Measurements from ENCODE around the gene LRMDA. TPM values are rescaled to one million over a fixed set of nuclear protein-coding genes. Genes with fewer than 3 reads are reported as not detected.

Gene LRMDA
- total RNA-seq, 4 donors from 2014 or later, result 1.4 to 23.1 (median 3.6) TPM

DNA sequence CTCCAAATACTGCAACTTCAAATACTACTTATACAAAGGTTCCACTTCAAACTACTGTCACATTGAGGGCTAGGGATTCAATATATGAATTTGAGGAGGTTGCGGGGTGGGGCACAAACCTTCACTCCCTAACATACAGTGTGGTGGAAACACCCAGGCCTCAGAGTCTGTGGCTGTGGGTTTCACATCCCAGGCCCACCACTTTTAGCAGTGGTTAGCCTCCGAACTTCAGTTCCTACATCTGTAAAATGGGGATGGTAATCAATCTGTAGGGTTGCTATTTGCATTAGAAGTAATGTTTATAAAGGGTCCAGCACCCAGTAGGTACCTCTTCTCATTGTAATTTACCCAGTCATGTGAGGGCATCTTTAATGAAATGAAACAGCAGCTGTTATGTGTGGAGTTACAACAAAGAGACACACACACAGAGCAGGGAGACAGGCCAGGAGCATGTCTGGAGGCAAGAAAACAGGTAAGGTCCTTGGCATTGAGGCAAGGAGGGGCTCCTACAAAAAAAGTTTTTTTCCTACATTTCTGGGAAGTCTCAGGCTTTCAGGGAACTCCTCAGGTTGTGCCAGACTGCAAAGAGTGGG, 570.9 kb downstream of the LRMDA start:
- Histone ChIP-seq H3K27ac (no peak overlapping the region), H3K27me3 (no peaks in the 10 kb centered on the region), H3K4me1 (no peaks in the 10 kb centered on the region), H3K36me3 (no peaks in the 10 kb centered on the region), H3K9me3 (no peaks in the 10 kb centered on the region), H3K4me3 (no peak overlapping the region)
- DNase-seq, result no peak
- TF ChIP-seq, protein P1, sequence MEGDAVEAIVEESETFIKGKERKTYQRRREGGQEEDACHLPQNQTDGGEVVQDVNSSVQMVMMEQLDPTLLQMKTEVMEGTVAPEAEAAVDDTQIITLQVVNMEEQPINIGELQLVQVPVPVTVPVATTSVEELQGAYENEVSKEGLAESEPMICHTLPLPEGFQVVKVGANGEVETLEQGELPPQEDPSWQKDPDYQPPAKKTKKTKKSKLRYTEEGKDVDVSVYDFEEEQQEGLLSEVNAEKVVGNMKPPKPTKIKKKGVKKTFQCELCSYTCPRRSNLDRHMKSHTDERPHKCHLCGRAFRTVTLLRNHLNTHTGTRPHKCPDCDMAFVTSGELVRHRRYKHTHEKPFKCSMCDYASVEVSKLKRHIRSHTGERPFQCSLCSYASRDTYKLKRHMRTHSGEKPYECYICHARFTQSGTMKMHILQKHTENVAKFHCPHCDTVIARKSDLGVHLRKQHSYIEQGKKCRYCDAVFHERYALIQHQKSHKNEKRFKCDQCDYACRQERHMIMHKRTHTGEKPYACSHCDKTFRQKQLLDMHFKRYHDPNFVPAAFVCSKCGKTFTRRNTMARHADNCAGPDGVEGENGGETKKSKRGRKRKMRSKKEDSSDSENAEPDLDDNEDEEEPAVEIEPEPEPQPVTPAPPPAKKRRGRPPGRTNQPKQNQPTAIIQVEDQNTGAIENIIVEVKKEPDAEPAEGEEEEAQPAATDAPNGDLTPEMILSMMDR (IDR thresholded peaks at IDR 0.05), result no peak
- TF ChIP-seq POLR2A (IDR thresholded peaks at IDR 0.05), result no peak

DNA sequence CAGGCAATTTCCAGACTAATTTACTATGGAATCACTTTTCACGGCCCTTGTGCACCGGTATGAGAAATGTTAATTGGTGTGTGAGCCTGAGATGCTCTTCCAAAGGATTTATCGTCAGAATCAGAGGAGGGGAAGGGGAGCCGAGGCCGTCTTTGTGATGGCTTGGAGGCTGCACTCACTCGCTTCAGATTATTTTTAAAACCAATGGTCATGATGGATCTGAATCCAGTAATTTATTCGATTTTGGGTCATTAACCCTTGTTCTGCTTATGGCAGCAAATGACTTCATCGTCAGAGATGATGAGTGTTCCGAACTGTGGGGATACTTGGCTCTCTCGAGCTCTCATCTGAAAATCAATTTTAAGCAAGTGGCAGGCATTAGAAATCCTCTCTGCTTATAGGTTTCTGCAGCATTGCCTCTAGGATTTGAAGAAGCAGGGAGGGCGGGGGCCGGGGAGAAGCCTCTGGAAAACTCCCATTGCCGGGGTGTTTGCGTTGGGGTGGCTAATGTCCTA, 576.3 kb downstream of the LRMDA start:
- no peaks in the 10 kb centered on the region for H3K27me3 ChIP-seq
- no peaks in the 10 kb centered on the region for H3K36me3 ChIP-seq
- H3K4me1 ChIP-seq, result no peaks in the 10 kb centered on the region
- no peak overlapping the region for H3K27ac ChIP-seq
- H3K9me3 ChIP-seq, result no peaks in the 10 kb centered on the region
- TF ChIP-seq POLR2A (IDR thresholded peaks at IDR 0.05), result no peak
- TF ChIP-seq, protein P1 (IDR thresholded peaks at IDR 0.05), result no peak
- H3K4me3 ChIP-seq, result no peak overlapping the region
- DNase-seq, result no peak

GRCh38 chr10:76009531-76009930, 578.1 kb downstream of the LRMDA start:
- Histone ChIP-seq H3K4me1 (no peaks in the 10 kb centered on the region), H3K27me3 (no peaks in the 10 kb centered on the region), H3K9me3 (no peaks in the 10 kb centered on the region), H3K4me3 (no peak overlapping the region), H3K27ac (no peak overlapping the region), H3K36me3 (no peaks in the 10 kb centered on the region)
- TF ChIP-seq, protein P1 (IDR thresholded peaks at IDR 0.05), result no peak
- no peak for TF ChIP-seq POLR2A (IDR thresholded peaks at IDR 0.05)
- no peak for DNase-seq

DNA sequence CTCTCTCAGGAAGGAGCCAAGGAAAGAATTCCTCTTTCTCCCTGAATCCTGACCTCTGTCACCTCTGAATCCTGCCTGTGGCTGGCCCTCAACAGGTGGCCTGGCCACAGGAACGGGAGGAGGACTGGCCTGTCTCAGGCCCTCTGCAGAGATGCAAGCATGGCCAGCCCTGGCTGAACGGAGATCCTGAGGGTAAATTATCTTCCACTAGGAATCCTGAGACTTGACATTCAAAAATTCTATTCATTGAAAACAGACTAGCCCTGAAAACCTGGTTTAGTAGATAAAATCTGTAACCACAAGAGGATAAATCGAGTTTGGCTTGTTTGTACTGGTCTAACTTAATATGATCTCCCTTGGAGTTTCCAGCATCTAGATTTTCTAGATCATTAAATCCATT, 579.3 kb downstream of the LRMDA start:
- TF ChIP-seq POLR2A (IDR thresholded peaks at IDR 0.05), result no peak
- TF ChIP-seq, protein P1 (IDR thresholded peaks at IDR 0.05), result no peak
- Histone ChIP-seq H3K9me3 (no peaks in the 10 kb centered on the region), H3K4me1 (no peaks in the 10 kb centered on the region), H3K27me3 (no peaks in the 10 kb centered on the region), H3K4me3 (no peak overlapping the region), H3K36me3 (no peaks in the 10 kb centered on the region), H3K27ac (no peak overlapping the region)
- no peak for DNase-seq

- Histone ChIP-seq H3K27me3 (no peaks in the 10 kb centered on the region), H3K27ac (no peak overlapping the region), H3K4me3 (no peak overlapping the region), H3K4me1 (no peaks in the 10 kb centered on the region), H3K9me3 (no peaks in the 10 kb centered on the region), H3K36me3 (no peaks in the 10 kb centered on the region)
- TF ChIP-seq, protein P1 (IDR thresholded peaks at IDR 0.05), result no peak
- no peak for TF ChIP-seq POLR2A (IDR thresholded peaks at IDR 0.05)
- DNase-seq, result no peak
Observed at GRCh38 chr10:76012716-76013327, 581.4 kb downstream of the LRMDA start.
